Thoracic aorta (tissue), 2 donors: ENCODE data around the gene PLA2G4A. TPM values are rescaled to one million over a fixed set of nuclear protein-coding genes. Genes with fewer than 3 reads are reported as not detected.

ENCODE experiments used
- ATAC-seq: fragments of 150-250 bp; one replicate; pipeline ENCODE4 v1.8.0; 2017; ENCODE audit warnings: low read depth; ENCODE audit not compliant: insufficient number of reproducible peaks, low FRiP score
- DNase-seq: peaks from one replicate; pipeline ENCODE4 v3.0.0-alpha.2; 2020; ENCODE audit warnings: low spot score
- H3K27ac ChIP-seq, 2 donors: fragments of 200-600 bp; sonication (generic); 1 replicate in 1 of 2; 2 replicates in 1 of 2; pipeline ENCODE4 v1.5.1; 2016; ENCODE audit warnings: mild to moderate bottlenecking in 2 of 2, moderate library complexity in 2 of 2
- H3K27me3 ChIP-seq: fragments of 200-600 bp; sonication (generic); replicated peaks from 2 replicates; pipeline ENCODE4 v1.6.0; 2016; ENCODE audit warnings: mild to moderate bottlenecking; ENCODE audit not compliant: insufficient read depth
- H3K36me3 ChIP-seq: fragments of 200-600 bp; sonication (generic); one replicate; pipeline ENCODE4 v1.5.1; 2016
- H3K4me1 ChIP-seq, 2 donors: fragments of 200-600 bp; sonication (generic); 1 replicate in 1 of 2; 2 replicates in 1 of 2; pipeline versions ENCODE4 v1.5.1 to v1.6.0; 2016; ENCODE audit warnings: low read depth in 2 of 2, mild to moderate bottlenecking in 1 of 2; ENCODE audit not compliant: control insufficient read depth in 1 of 2
- H3K4me3 ChIP-seq: fragments of 200-600 bp; sonication (generic); 2 replicates; pipeline ENCODE4 v1.5.1; 2016; ENCODE audit warnings: mild to moderate bottlenecking
- H3K9me3 ChIP-seq: fragments of 200-600 bp; sonication (generic); 2 replicates; pipeline ENCODE4 v1.5.1; 2016
- total RNA-seq, 2 donors: library from RNA; depleted of rRNA; stranded (reverse); fragments of >200 nt; gene quantifications; one replicate each; pipeline versions ENCODE4 v1.1.0 to v1.2.3, GENCODE V29; 2016
- TF ChIP-seq, protein P1 (sequence below): fragments of 200-600 bp; sonication (generic); IDR thresholded peaks from one replicate; pipeline ENCODE4 v1.5.1; 2019; ENCODE audit warnings: antibody characterized with exemption

The PLA2G4A gene
- total RNA-seq, 2 donors from 2014 or later = 5.2 to 8.8 TPM

DNA sequence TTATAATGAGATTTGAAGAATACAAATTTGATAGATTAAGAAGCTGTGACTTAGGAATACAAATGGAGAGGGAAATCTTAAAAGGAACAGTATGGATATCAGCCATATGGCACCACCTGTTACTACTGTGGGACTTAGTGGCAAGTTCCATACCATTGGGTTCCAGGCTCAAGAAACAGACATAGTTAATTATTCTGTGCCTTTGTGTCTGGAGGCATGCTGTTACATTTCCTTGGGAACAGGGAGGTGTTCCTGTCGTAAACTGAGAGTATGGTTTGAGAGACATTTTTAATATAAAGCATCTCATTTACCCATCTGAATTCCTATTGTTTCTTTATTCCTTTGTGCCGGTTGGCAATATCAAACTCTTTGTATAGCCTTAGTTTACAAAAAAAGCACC, 15.2 kb downstream of the PLA2G4A start:
- no peaks in the 10 kb centered on the region for H3K36me3 ChIP-seq
- TF ChIP-seq, protein P1, sequence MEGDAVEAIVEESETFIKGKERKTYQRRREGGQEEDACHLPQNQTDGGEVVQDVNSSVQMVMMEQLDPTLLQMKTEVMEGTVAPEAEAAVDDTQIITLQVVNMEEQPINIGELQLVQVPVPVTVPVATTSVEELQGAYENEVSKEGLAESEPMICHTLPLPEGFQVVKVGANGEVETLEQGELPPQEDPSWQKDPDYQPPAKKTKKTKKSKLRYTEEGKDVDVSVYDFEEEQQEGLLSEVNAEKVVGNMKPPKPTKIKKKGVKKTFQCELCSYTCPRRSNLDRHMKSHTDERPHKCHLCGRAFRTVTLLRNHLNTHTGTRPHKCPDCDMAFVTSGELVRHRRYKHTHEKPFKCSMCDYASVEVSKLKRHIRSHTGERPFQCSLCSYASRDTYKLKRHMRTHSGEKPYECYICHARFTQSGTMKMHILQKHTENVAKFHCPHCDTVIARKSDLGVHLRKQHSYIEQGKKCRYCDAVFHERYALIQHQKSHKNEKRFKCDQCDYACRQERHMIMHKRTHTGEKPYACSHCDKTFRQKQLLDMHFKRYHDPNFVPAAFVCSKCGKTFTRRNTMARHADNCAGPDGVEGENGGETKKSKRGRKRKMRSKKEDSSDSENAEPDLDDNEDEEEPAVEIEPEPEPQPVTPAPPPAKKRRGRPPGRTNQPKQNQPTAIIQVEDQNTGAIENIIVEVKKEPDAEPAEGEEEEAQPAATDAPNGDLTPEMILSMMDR = no peak
- H3K27ac ChIP-seq = no peak overlapping the region
- H3K27me3 ChIP-seq = no peaks in the 10 kb centered on the region
- H3K4me3 ChIP-seq = no peak overlapping the region
- peaks cover 3 to 12% of the 10 kb centered on the region in 2 donors for H3K4me1 ChIP-seq
- ATAC-seq (no peak), DNase-seq (no peak)
- H3K9me3 ChIP-seq = no peaks in the 10 kb centered on the region

DNA sequence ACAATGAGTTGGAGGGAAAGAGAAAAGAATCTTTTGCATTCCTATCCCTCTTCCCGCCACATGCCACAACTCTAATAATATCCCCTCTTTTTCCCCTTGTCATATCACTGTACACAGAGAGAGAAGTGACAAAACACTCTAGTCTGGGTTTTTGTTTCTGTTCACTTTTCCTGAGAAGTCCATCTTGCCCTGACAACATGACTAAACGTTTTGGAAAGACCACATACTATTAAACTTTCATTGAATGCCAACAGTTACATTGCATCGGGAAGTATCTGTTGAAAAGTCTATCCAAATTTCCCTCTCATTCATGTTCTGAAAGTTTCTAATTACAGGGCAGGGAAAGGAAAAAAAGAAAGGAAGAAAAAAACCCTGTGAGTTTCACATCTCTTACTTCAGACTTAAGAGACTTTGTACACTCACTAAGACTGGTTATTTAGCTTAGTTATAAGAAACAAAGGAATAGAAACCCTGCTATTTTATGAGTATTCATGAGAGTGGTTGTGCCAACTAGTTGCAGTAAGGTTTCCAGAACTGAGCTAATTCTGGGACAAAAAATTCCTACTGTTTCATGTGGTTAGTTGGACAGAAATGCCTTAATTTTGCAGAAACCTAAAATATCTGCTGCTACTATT, 16.9 kb downstream of the PLA2G4A start:
- peaks cover 3 to 6% of the 10 kb centered on the region in 2 donors for H3K4me1 ChIP-seq
- no peak for ATAC-seq
- H3K9me3 ChIP-seq = no peaks in the 10 kb centered on the region
- H3K4me3 ChIP-seq = peak overlapping the region; percentile 34
- H3K27me3 ChIP-seq = no peaks in the 10 kb centered on the region
- TF ChIP-seq, protein P1 = no peak
- peak overlapping the region in 1 of 2 donors; percentile 6 for H3K27ac ChIP-seq
- no peaks in the 10 kb centered on the region for H3K36me3 ChIP-seq
- no peak for DNase-seq

DNA sequence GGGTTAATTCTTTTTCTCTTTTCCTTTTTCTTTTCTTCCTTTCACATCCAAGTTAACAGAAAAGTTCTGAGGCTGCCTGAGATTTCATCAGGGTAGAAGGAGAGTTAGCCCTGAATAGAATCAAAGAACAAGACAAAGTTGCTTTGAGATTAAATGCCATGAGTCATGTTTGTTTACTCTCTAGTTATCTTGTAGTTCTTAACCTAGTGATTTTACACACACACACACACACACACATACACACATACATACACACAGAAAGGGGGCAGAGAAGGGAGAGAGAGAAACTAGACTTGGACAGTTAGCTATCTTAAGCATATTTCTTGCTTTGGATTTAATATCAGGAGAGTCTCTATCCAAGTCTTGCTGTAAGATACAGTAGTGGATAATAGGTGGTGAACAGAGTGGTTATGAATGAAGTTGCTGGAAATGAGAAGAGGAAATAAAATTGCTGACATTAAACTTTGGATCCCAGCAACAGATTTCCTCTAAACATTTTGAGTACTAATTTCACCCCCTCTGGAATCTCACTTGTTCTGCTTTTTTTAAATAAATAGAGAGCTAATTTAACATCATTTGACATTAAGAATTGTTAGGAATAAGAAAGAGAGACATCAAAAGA, 19.9 kb downstream of the PLA2G4A start:
- no peak for ATAC-seq

DNA sequence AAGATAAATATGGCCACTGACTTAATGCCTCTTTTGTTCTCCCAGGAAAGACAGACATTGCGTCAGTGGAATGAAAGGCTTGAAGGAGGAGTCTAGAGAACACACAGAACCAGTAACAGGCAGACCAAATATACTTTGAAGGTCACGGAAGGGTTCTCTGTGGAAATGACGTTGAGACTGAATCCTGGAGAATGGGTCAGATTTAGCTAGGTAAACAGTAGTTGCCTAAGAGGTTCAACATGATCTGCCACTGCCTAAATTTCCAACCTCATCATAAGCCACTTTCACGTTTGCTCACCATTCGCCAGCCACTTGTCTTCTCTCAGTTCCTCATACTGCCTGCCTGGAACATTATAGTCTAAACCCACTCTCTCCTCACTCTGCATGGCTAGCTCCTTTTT, 20.5 kb downstream of the PLA2G4A start:
- Histone ChIP-seq H3K27me3 (no peaks in the 10 kb centered on the region), H3K4me3 (no peak overlapping the region), H3K27ac (no peak overlapping the region), H3K4me1 (peaks cover 0 to 3% of the 10 kb centered on the region in 2 donors), H3K9me3 (no peaks in the 10 kb centered on the region), H3K36me3 (no peaks in the 10 kb centered on the region)
- DNase-seq (no peak), ATAC-seq (no peak)
- TF ChIP-seq, protein P1 = no peak

More for the DNA sequence above, 19.9 kb downstream of the PLA2G4A start:
- Histone ChIP-seq H3K36me3 (no peaks in the 10 kb centered on the region), H3K9me3 (no peaks in the 10 kb centered on the region), H3K4me3 (no peak overlapping the region), H3K27ac (no peak overlapping the region), H3K4me1 (peaks cover 0 to 3% of the 10 kb centered on the region in 2 donors), H3K27me3 (no peaks in the 10 kb centered on the region)
- DNase-seq = no peak
- TF ChIP-seq, protein P1 = no peak

DNA sequence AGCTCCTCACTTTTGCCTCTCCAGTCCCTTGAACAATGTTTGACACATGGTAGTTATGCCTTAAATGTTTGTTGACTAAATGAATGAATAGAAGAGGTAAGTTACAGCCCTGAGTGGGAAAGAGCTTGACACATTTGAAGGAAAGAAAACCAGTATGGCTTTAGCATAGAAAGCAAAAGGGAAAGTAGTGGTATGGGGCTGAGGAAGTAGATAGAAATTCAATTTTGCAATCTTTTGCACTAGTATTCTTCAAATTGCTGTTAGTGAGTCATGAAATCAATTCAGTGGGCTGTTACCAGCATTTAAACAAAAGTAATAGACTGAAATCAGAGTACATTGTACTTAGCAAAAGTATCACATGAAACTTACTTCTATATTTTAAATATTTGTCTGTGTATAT, 21.1 kb downstream of the PLA2G4A start:
- TF ChIP-seq, protein P1 = no peak
- ATAC-seq (no peak), DNase-seq (no peak)
- H3K27ac ChIP-seq = no peak overlapping the region
- peaks cover 0 to 3% of the 10 kb centered on the region in 2 donors for H3K4me1 ChIP-seq
- no peaks in the 10 kb centered on the region for H3K36me3 ChIP-seq
- no peaks in the 10 kb centered on the region for H3K9me3 ChIP-seq
- no peak overlapping the region for H3K4me3 ChIP-seq
- H3K27me3 ChIP-seq = no peaks in the 10 kb centered on the region
